Umbilical cord (tissue), 2 donors: ENCODE results near the gene ADGRD2. TPM values are rescaled to one million over a fixed set of nuclear protein-coding genes. Genes with fewer than 3 reads are reported as not detected.

Source experiments
- DNase-seq: peaks from one replicate; pipeline ENCODE4 v3.0.0-alpha.2; 2015; ENCODE audit warnings: low spot score
- total RNA-seq: library from RNA; depleted of rRNA; stranded (reverse); fragments of >200 nt; gene quantifications from one replicate; pipeline ENCODE4 v1.2.3, GENCODE V29; 2014; ENCODE audit warnings: low replicate concordance; ENCODE audit not compliant: insufficient read depth

The ADGRD2 gene
- total RNA-seq, 1 donor from 2014 or later: not detected

GRCh38 chr9:124457079-124457886 lies 7.0 kb downstream of the ADGRD2 start:
- no peak for DNase-seq

- DNase-seq: no peak
Observed at GRCh38 chr9:124457887-124458431, 7.7 kb downstream of the ADGRD2 start.

- DNase-seq: no peak
Observed at GRCh38 chr9:124458441-124458840, 8.2 kb downstream of the ADGRD2 start.

GRCh38 chr9:124462739-124463138 lies 12.5 kb downstream of the ADGRD2 start:
- no peak for DNase-seq

- no peak for DNase-seq
Observed at GRCh38 chr9:124465736-124466135, 15.5 kb downstream of the ADGRD2 start.

GRCh38 chr9:124467410-124468060 lies 17.3 kb downstream of the ADGRD2 start:
- no peak for DNase-seq

DNA sequence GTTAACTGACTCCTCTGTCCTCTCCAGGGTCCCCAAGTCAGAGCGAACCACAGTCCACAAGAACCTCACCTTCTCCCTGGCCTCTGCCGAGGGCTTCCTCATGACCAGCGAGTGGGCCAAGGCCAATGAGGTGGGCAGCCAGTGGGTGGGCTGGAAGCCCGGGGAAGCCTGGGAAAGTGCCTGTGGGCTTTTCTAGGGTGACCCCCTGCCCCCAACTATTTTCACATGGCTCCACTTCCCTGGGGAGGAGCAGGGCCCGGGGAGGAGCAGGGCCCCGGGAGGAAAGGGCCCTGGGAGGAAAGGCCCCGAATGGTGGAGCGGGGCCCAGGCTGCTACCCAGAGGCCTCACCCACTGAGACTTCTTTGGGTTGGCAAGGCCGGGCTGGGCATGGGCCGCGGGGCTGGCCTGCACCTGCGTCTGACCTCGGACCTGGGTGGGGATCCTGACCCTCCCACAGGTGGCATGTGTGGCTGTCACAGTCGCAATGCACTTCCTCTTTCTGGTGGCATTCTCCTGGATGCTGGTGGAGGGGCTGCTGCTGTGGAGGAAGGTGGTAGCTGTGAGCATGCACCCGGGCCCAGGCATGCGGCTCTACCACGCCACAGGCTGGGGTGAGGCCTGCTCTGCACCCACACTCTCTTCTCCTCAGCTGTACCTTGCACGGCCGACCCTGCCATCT lies 17.9 kb downstream of the ADGRD2 start:
- DNase-seq: no peak

- DNase-seq: no peak
Observed at GRCh38 chr9:124469011-124469832, 19.0 kb downstream of the ADGRD2 start.

- DNase-seq: no peak
Observed at GRCh38 chr9:124470306-124470705, 20.1 kb downstream of the ADGRD2 start.

- no peak for DNase-seq
Observed at GRCh38 chr9:124470726-124471125, 20.5 kb downstream of the ADGRD2 start.

- DNase-seq: no peak
Observed at GRCh38 chr9:124471761-124472160, 21.5 kb downstream of the ADGRD2 start.

DNA sequence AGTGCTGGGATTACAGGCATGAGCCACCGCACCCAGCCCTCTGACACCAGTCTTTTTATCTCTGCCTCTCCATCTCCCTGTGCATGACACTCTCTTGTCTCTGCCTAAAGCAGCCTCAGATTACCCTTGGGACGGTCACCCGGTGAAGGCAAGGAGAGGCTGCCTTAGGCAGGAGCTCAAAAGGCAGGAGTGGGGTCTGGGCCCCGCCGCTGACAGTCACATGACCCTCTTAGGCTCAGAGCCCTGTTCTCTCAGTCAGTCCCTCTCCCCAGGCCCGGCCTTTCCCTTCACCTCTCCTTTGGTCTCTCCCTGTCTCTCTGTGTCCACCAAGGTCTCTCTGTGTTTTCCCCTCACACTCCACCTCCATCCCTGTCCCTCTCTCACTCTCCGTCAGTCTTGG lies 22.5 kb downstream of the ADGRD2 start:
- no peak for DNase-seq

DNA sequence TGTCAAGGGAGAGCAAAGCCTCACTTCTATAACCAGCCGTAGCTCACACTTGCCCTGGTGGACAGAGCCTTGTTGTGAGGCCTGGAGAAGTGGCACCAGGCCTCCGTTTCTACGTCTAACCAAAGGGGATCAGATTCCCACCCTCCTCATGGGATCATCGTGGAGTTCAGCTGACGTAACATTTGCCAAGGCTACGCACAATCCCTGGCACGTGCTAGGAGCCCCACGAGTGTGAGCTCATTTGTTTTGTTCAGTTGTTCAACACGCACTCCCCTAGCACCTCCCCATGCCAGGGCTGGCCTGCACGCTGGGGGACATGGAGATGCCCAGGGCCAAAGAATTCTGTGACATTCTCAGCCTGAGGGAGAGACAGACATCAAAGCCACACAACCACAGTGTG lies 23.1 kb downstream of the ADGRD2 start:
- no peak for DNase-seq

DNA sequence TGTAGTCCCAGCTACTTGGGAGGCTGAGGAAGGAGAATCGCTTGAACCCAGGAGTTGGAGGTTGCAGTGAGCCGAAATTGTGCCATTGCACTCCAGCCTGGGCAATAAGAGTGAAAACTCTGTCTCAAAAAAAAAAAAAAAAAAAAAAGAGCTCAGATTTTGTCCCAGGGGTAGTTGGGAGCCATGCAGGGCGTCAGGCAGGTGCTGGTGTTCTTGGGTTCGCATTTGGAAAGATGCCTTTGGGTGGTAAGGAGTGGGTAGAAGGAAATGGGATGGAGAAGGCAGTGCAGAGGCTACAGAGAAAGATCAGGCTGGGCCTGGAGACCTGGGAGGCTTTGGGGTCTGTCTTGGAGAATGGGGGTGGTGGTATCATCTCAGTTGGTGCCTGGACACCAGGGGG lies 23.9 kb downstream of the ADGRD2 start:
- no peak for DNase-seq

DNA sequence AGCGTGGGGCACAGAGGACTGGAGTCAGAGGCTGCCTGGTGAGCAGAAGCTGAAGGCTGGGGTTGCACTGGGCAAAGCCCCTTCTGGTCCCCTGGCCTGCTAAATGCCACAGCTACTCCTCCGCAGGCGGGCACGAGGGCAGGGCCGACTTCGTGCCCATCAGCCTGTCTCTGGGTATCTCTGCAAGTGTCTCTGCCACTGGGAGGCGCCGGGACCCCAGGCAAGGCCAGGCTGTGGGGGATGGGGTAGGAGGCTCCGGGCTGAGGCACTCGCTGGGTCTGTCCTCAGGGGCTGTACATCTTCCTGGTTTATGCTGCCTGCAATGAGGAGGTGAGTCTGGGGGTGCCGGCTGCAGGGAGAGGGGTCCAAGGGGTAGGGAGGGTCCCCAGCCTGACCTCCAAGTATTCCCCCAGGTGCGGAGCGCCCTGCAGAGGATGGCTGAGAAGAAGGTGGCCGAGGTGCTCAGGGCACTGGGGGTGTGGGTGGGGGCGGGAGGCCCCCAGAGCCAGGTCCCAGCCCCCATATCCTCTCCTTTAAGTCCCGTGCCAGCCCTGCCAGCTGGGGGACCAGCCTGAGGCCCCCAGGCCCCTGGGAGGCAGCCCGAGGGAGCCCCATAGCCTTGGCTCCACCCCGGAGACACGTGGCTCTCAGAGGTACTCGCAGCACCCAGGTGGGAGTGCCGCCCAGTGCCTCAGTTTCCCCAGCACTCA lies 25.1 kb downstream of the ADGRD2 start:
- DNase-seq: no peak

GRCh38 chr9:124475868-124476690 lies 25.8 kb downstream of the ADGRD2 start:
- DNase-seq: no peak

DNA sequence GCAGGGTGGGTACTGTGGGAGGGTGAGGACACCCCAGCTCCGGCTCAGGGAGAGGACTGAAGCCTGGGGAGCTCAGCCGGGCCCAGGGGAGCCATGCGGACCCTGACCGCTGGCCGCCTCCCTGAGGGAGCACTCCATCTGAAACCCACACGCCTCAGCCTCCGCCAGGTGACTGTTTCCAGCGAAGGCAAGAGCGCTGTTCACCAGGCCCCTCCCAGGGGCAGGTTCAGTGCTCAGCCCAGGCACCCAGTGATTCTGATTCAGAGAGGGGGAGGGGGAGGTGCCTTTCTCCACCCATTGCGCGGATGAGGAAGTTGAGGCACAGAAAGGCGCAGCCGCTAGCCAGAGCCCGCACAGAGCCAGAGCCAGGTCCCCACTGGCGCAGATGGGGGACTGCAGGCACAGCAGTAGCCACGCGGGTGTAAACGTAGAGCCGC lies 27.0 kb downstream of the ADGRD2 start:
- DNase-seq: no peak

DNA sequence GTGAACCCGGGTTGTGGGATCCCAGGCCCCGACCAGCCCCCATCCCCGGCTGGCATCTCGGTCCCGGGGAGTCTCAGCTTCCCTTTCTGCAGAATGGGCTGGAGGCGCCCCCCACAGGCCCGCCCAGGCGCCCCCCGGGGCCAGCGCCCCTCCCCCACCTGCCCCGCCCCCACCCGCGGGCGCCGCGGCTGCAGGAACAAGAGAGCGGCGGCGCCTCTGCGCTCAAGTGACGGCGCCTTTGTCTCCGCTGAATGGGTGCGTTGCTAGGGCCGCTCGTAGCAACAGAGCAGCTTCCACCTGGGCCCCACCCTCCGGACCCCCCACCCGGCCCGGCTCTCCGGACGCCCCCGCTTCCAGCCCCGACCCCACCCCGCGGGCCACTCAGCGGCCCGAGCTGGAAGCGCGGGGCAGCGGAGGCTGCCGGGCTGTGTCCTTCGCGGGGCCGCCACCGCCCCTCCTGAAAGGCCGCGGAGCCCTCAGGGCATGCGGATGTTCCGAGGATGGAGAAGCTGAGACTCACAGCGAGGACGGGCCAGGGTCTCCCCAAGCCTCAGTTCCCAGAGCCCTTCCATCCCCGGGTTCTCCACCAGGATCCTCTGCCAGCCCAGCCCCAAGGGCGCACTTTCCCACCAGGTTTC lies 27.5 kb downstream of the ADGRD2 start:
- no peak for DNase-seq

DNA sequence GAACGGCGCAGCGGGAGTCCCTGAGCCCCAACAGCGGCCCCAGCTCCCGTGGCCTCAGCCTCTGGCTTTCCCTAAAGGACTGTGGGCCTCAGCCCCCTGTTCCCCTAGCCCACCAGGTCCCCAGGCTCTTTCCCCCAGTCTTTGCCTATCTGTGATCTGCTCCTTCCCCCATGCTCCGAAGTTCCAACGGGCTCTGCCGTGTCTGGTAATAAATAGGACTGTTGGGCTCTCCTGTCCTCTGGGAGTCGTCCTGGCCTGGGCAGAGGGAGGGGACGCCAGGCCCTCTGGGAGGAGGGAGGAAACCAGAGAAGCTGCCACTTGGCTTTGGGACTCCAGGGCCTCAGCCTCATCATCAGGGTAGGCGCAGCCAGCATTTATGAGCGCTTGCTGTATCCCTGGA lies 28.1 kb downstream of the ADGRD2 start:
- DNase-seq: no peak
